Astrocyte (in vitro differentiated cells and primary cell): ENCODE results near the gene TRMT112. TPM values are rescaled to one million over a fixed set of nuclear protein-coding genes. Genes with fewer than 3 reads are reported as not detected.

Experiments used
- DNase-seq: peaks from one replicate; pipeline ENCODE4 v3.0.0-alpha.2; 2010; ENCODE audit warnings: low read depth
- FAIRE-seq: peaks from 2 replicates; lab custom pipeline; 2011; peaks lifted over from hg19 to GRCh38; lab: Jason Lieb, UNC
- H2AFZ ChIP-seq: 2 replicates; pipeline ENCODE4 v1.6.0; 2012; ENCODE audit warnings: low read depth, low read length, inconsistent platforms
- H3K27ac ChIP-seq: 2 replicates; pipeline ENCODE4 v1.5.1; 2011; ENCODE audit warnings: low read depth, low read length, inconsistent platforms
- H3K27me3 ChIP-seq: 2 replicates; pipeline ENCODE4 v1.6.0; 2011; ENCODE audit warnings: low read length, inconsistent platforms; ENCODE audit not compliant: insufficient read depth
- H3K36me3 ChIP-seq: 2 replicates; pipeline ENCODE4 v1.5.1; 2011; ENCODE audit warnings: low read length, inconsistent platforms; ENCODE audit not compliant: insufficient read depth
- H3K4me1 ChIP-seq: 2 replicates; pipeline ENCODE4 v1.5.1; 2011; ENCODE audit warnings: low read length, inconsistent platforms; ENCODE audit not compliant: insufficient read depth
- H3K4me2 ChIP-seq: 2 replicates; pipeline ENCODE4 v1.6.0; 2012; ENCODE audit warnings: low read length, inconsistent platforms
- H3K4me3 ChIP-seq: 2 replicates; pipeline ENCODE4 v1.5.1; 2011; ENCODE audit warnings: low read depth, mild to moderate bottlenecking, low read length, inconsistent platforms; ENCODE audit not compliant: insufficient read depth
- H3K79me2 ChIP-seq: 2 replicates; pipeline ENCODE4 v1.6.0; 2012; ENCODE audit warnings: mild to moderate bottlenecking, low read length, inconsistent platforms; ENCODE audit not compliant: insufficient read depth
- H3K9ac ChIP-seq: 2 replicates; pipeline ENCODE4 v1.6.0; 2012; ENCODE audit warnings: mild to moderate bottlenecking, low read length, inconsistent platforms
- H3K9me3 ChIP-seq: 2 replicates; pipeline ENCODE4 v1.5.1; 2012; ENCODE audit warnings: low read depth, mild to moderate bottlenecking, low read length, inconsistent platforms; ENCODE audit not compliant: insufficient read depth
- H4K20me1 ChIP-seq: 2 replicates; pipeline ENCODE4 v1.6.0; 2012; ENCODE audit warnings: low read length, inconsistent platforms; ENCODE audit not compliant: insufficient read depth
- H3K27ac Mint-ChIP-seq: one replicate; pipeline ENCODE4 v1.8.0; 2021; ENCODE audit warnings: mild to moderate bottlenecking, mixed read lengths; ENCODE audit not compliant: unreplicated experiment
- H3K27me3 Mint-ChIP-seq: one replicate; pipeline ENCODE4 v1.8.0; 2021; ENCODE audit warnings: low read depth, mixed read lengths; ENCODE audit not compliant: unreplicated experiment
- H3K36me3 Mint-ChIP-seq: one replicate; pipeline ENCODE4 v1.8.0; 2021; ENCODE audit warnings: low read depth, mixed read lengths; ENCODE audit not compliant: unreplicated experiment
- H3K4me1 Mint-ChIP-seq: one replicate; pipeline ENCODE4 v1.8.0; 2021; ENCODE audit warnings: low read depth, mixed read lengths; ENCODE audit not compliant: unreplicated experiment
- H3K4me3 Mint-ChIP-seq: one replicate; pipeline ENCODE4 v1.8.0; 2021; ENCODE audit warnings: mild to moderate bottlenecking, moderate library complexity, mixed read lengths; ENCODE audit not compliant: unreplicated experiment
- H3K9me3 Mint-ChIP-seq: one replicate; pipeline ENCODE4 v1.8.0; 2021; ENCODE audit warnings: mild to moderate bottlenecking, mixed read lengths; ENCODE audit not compliant: unreplicated experiment
- CTCF ChIP-seq: IDR thresholded peaks from 2 replicates; pipeline ENCODE4 v1.5.1; 2011; ENCODE audit warnings: low read depth, mild to moderate bottlenecking, inconsistent platforms, low read length, moderate library complexity; ENCODE audit not compliant: insufficient read depth
- EZH2 ChIP-seq: IDR thresholded peaks from 2 replicates; pipeline ENCODE4 v1.6.1; 2012; ENCODE audit warnings: mild to moderate bottlenecking, low read length, inconsistent platforms; ENCODE audit not compliant: insufficient read depth
- total RNA-seq: library from RNA; stranded (reverse); gene quantifications from 2 replicates; pipeline ENCODE4 v1.2.1, GENCODE V29; 2021

Gene TRMT112
- total RNA-seq, 1 donor from 2014 or later: 146 TPM

GRCh38 chr11:64284048-64284961 lies 33.1 kb downstream of the TRMT112 start, which contains the start of gene BAD:
Gene BAD, minus strand, starts transcription at chr11:64284665. Its CDS starts 297 bp downstream, at chr11:64284368.
- Mint-ChIP-seq H3K27me3 (peaks cover 2% of the 10 kb centered on the region), H3K4me1 (peaks cover 3% of the 10 kb centered on the region), H3K9me3 (no peaks in the 10 kb centered on the region), H3K27ac (no peak within 1 kb of the TSS), H3K36me3 (peaks cover 3% of the 10 kb centered on the region), H3K4me3 (peak within 1 kb of the TSS; percentile 87)
- Histone ChIP-seq H3K4me1 (peaks cover 10% of the 10 kb centered on the region), H3K27ac (peak within 1 kb of the TSS; percentile 78), H3K79me2 (peaks cover 16% of the 10 kb centered on the region), H3K27me3 (no peaks in the 10 kb centered on the region), H3K4me3 (peak within 1 kb of the TSS; percentile 88), H2AFZ (peak within 1 kb of the TSS; percentile 88), H3K9ac (peak within 1 kb of the TSS; percentile 92), H3K4me2 (peak within 1 kb of the TSS; percentile 100), H3K9me3 (no peaks in the 10 kb centered on the region), H3K36me3 (no peaks in the 10 kb centered on the region), H4K20me1 (no peaks in the 10 kb centered on the region)
- DNase-seq: peak; percentile 74
- no peak for FAIRE-seq
- no peak for TF ChIP-seq CTCF
- no peak for TF ChIP-seq EZH2

DNA sequence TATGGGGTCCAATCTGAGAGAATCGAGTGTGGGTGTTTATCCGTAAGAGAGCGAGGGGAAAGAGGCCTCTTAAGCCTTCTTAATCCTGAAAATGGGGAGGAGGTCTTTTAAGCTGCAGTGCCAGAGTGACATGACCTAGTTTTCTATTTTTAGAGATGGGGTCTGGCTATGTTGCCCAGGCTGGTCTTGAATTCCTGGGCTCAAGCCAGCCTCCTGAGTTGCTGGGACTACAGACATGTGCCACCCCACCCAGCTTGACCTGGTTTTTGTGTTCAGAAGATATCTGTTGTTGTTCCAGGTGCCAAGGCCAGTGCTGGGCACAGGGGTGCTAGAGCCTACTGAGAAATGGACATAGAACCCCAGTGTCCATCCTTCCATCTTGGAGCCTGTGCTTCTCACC lies 34.3 kb downstream of the TRMT112 start:
- Histone ChIP-seq H3K4me3 (no peak overlapping the region), H2AFZ (no peak overlapping the region), H4K20me1 (no peaks in the 10 kb centered on the region), H3K4me2 (peak overlapping the region; percentile 23), H3K27ac (no peak overlapping the region), H3K4me1 (peaks cover 10% of the 10 kb centered on the region), H3K36me3 (no peaks in the 10 kb centered on the region), H3K9me3 (no peaks in the 10 kb centered on the region), H3K27me3 (no peaks in the 10 kb centered on the region), H3K79me2 (peaks cover 16% of the 10 kb centered on the region), H3K9ac (no peak overlapping the region)
- Mint-ChIP-seq H3K27ac (no peak overlapping the region), H3K4me1 (peaks cover 3% of the 10 kb centered on the region), H3K4me3 (peak overlapping the region; percentile 27), H3K27me3 (no peaks in the 10 kb centered on the region), H3K9me3 (no peaks in the 10 kb centered on the region), H3K36me3 (peaks cover 7% of the 10 kb centered on the region)
- DNase-seq (no peak), FAIRE-seq (no peak)
- TF ChIP-seq EZH2: no peak
- no peak for TF ChIP-seq CTCF
